ENCODE results near the gene STK24.

STK24 gene

GRCh38 chr13:98512774-98513665 is 63.9 kb downstream of the STK24 start:
- H3K4me3 ChIP-seq (ENCODE audit: low read depth in 1 of 2, low read length in 1 of 2): no peak overlapping the region
- TF ChIP-seq CTCF (IDR thresholded peaks at IDR 0.05): no peak
- peaks cover 23 to 31% of the 10 kb centered on the region in 2 experiments for H3K4me1 ChIP-seq (ENCODE audit: control insufficient read depth in 1 of 2, insufficient read depth in 1 of 2, low read depth in 1 of 2, low read length in 1 of 2)
- no peaks in the 10 kb centered on the region for H3K9me3 ChIP-seq
- H3K27me3 ChIP-seq: no peaks in the 10 kb centered on the region
- no peak overlapping the region for H3K27ac ChIP-seq
- peaks cover 25% of the 10 kb centered on the region for H3K36me3 ChIP-seq

- Histone ChIP-seq H3K27ac (no peak overlapping the region), H3K4me1 (ENCODE audit: control insufficient read depth in 1 of 2, insufficient read depth in 1 of 2, low read depth in 1 of 2, low read length in 1 of 2) (peaks cover 19 to 21% of the 10 kb centered on the region in 2 experiments)
Observed at GRCh38 chr13:98511435-98511834, 65.5 kb downstream of the STK24 start.

GRCh38 chr13:98510156-98510509 is 66.8 kb downstream of the STK24 start:
- no peak overlapping the region for H3K4me3 ChIP-seq (ENCODE audit: low read depth in 1 of 2, low read length in 1 of 2)
- no peak for TF ChIP-seq CTCF (IDR thresholded peaks at IDR 0.05)
- peak overlapping the region; percentile 86 for H3K27ac ChIP-seq
- H3K4me1 ChIP-seq (ENCODE audit: control insufficient read depth in 1 of 2, insufficient read depth in 1 of 2, low read depth in 1 of 2, low read length in 1 of 2): peaks cover 19 to 21% of the 10 kb centered on the region in 2 experiments
- H3K36me3 ChIP-seq: peaks cover 19% of the 10 kb centered on the region
- H3K27me3 ChIP-seq: no peaks in the 10 kb centered on the region
- H3K9me3 ChIP-seq: no peaks in the 10 kb centered on the region

More at GRCh38 chr13:98511435-98511834, 65.5 kb downstream of the STK24 start:
- Histone ChIP-seq H3K4me3 (ENCODE audit: low read depth in 1 of 2, low read length in 1 of 2) (no peak overlapping the region), H3K9me3 (no peaks in the 10 kb centered on the region), H3K36me3 (peaks cover 19% of the 10 kb centered on the region), H3K27me3 (no peaks in the 10 kb centered on the region)
- no peak for TF ChIP-seq CTCF (IDR thresholded peaks at IDR 0.05)

- no peak overlapping the region for H3K4me3 ChIP-seq (ENCODE audit: low read depth in 1 of 2, low read length in 1 of 2)
- no peak for TF ChIP-seq CTCF (IDR thresholded peaks at IDR 0.05)
- peak overlapping the region; percentile 86 for H3K27ac ChIP-seq
- H3K9me3 ChIP-seq: no peaks in the 10 kb centered on the region
- H3K36me3 ChIP-seq: peaks cover 23% of the 10 kb centered on the region
- H3K27me3 ChIP-seq: no peaks in the 10 kb centered on the region
- peaks cover 19 to 21% of the 10 kb centered on the region in 2 experiments for H3K4me1 ChIP-seq (ENCODE audit: control insufficient read depth in 1 of 2, insufficient read depth in 1 of 2, low read depth in 1 of 2, low read length in 1 of 2)
Observed at GRCh38 chr13:98509271-98510155, 67.4 kb downstream of the STK24 start.

- H3K4me1 ChIP-seq (ENCODE audit: control insufficient read depth in 1 of 2, insufficient read depth in 1 of 2, low read depth in 1 of 2, low read length in 1 of 2): peaks cover 19 to 21% of the 10 kb centered on the region in 2 experiments
Observed at GRCh38 chr13:98508685-98509084, 68.2 kb downstream of the STK24 start.

More at GRCh38 chr13:98508685-98509084, 68.2 kb downstream of the STK24 start:
- H3K27ac ChIP-seq: peak overlapping the region; percentile 86
- no peak overlapping the region for H3K4me3 ChIP-seq (ENCODE audit: low read depth in 1 of 2, low read length in 1 of 2)
- H3K27me3 ChIP-seq: no peaks in the 10 kb centered on the region
- H3K36me3 ChIP-seq: peaks cover 20% of the 10 kb centered on the region
- TF ChIP-seq CTCF (IDR thresholded peaks at IDR 0.05): no peak
- H3K9me3 ChIP-seq: no peaks in the 10 kb centered on the region
